Measurements from ENCODE around the gene LIMA1. TPM values are rescaled to one million over a fixed set of nuclear protein-coding genes. Genes with fewer than 3 reads are reported as not detected.

The LIMA1 gene
- total RNA-seq, 2 donors from 2014 or later = 48.8 to 53.4 TPM

GRCh38 chr12:50265770-50266524, 17.4 kb downstream of the LIMA1 start:
- no peak for TF ChIP-seq CTCF (IDR thresholded peaks at IDR 0.05)
- TF ChIP-seq POLR2A (IDR thresholded peaks at IDR 0.05) = no peak
- DNase-seq (no peak), ATAC-seq (no peak)
- H3K9me3 ChIP-seq = no peaks in the 10 kb centered on the region
- no peaks in the 10 kb centered on the region for H3K27me3 ChIP-seq
- no peaks in the 10 kb centered on the region for H3K36me3 ChIP-seq (replicated peaks in 1 of 2; ENCODE audit: insufficient read depth in 1 of 2, low read depth in 2 of 2)
- no peak overlapping the region for H3K27ac ChIP-seq
- intact Hi-C loops (cut with DNase I) = no loop called here
- H3K4me3 ChIP-seq = no peak overlapping the region
- peaks cover 7% of the 10 kb centered on the region for H3K4me1 ChIP-seq
- WGBS, 2 donors = 67 to 100% methylated on average over 1 of the region's 1 CpG

DNA sequence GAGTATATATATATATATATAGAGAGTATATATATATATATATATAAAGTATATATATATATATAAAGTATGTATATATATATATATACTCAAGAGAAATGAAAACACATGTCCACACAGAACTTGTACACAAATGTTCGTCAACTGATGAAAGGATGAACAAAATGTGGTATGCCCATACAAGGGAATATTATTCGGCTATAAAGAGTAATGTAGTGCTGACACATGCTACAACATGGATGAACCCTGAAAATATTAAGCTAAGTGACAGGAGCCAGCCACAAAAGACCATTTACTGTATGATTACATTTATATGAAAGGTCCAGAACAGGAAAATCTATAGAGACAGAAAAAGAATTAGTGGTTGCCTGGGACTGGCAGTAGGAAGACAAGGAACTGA, 19.5 kb downstream of the LIMA1 start:
- no peaks in the 10 kb centered on the region for H3K9me3 ChIP-seq
- peaks cover 19% of the 10 kb centered on the region for H3K4me1 ChIP-seq
- intact Hi-C loops (cut with DNase I) = no loop called here
- H3K4me3 ChIP-seq = no peak overlapping the region
- H3K27ac ChIP-seq = no peak overlapping the region
- no peak for ATAC-seq
- WGBS, 2 donors = 96 to 100% methylated on average over 2 of the region's 2 CpGs
- DNase-seq = no peak
- H3K27me3 ChIP-seq = no peaks in the 10 kb centered on the region
- no peaks in the 10 kb centered on the region for H3K36me3 ChIP-seq (replicated peaks in 1 of 2; ENCODE audit: insufficient read depth in 1 of 2, low read depth in 2 of 2)
- no peak for TF ChIP-seq POLR2A (IDR thresholded peaks at IDR 0.05)
- TF ChIP-seq CTCF (IDR thresholded peaks at IDR 0.05) = no peak

DNA sequence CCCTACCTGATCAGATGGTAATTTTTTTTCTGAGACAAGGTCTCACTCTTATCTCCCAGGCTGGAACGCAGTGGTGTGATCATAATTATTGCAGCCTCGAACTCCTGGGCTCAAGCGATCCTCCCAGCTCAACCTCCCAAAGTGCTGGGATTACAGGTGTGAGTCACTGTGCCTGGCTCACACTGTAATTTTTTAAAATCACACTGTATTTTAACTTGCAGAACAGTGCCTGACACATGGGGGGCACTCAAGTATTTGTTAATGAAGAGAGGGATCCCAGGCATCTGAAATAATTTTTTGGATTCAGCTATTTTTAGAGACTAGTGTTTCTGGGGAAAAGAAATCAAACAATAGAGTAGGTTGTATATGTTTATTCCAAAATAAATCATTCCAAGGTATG, 21.7 kb downstream of the LIMA1 start:
- ATAC-seq = no peak
- intact Hi-C loops (cut with DNase I) = no loop called here

DNA sequence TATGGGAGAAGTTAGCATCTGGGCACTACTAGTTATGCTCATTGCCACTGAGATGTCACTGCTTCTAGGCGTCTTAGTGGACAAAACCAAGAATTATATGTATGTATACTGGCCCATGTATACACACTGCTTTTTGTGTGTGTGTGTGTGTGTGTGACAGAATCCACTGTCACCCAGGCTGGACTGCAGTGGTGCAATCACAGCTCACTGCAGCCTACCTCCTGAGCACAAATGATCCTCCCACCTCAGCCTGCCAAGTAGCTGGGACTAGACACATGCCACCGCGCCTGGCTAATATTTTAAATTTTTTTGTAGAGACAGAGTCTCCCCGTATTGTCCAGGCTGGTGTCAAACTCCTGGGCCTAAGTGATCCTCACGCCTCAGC, 25.2 kb downstream of the LIMA1 start:
- H3K4me1 ChIP-seq = peaks cover 53% of the 10 kb centered on the region
- 45 to 59% methylated on average over 5 of the region's 5 CpGs for WGBS, 2 donors

More for the DNA sequence above, 21.7 kb downstream of the LIMA1 start:
- WGBS, 2 donors = 74 to 78% methylated on average over 3 of the region's 3 CpGs
- Histone ChIP-seq H3K4me1 (peaks cover 34% of the 10 kb centered on the region), H3K27me3 (no peaks in the 10 kb centered on the region), H3K4me3 (no peak overlapping the region), H3K36me3 (replicated peaks in 1 of 2; ENCODE audit: insufficient read depth in 1 of 2, low read depth in 2 of 2) (no peaks in the 10 kb centered on the region), H3K27ac (no peak overlapping the region), H3K9me3 (no peaks in the 10 kb centered on the region)
- DNase-seq = no peak
- TF ChIP-seq CTCF (IDR thresholded peaks at IDR 0.05) (no peak), POLR2A (IDR thresholded peaks at IDR 0.05) (no peak)

More for the DNA sequence above, 25.2 kb downstream of the LIMA1 start:
- peak; percentile 32 for ATAC-seq
- Histone ChIP-seq H3K27me3 (no peaks in the 10 kb centered on the region), H3K27ac (peak overlapping the region in 2 of 4 donors; percentile 28 to 69), H3K9me3 (no peaks in the 10 kb centered on the region), H3K4me3 (no peak overlapping the region), H3K36me3 (replicated peaks in 1 of 2; ENCODE audit: insufficient read depth in 1 of 2, low read depth in 2 of 2) (no peaks in the 10 kb centered on the region)
- intact Hi-C loops (cut with DNase I) = no loop called here
- TF ChIP-seq POLR2A (IDR thresholded peaks at IDR 0.05) = no peak
- TF ChIP-seq CTCF (IDR thresholded peaks at IDR 0.05) = no peak
- DNase-seq = peak in 3 of 4 donors; percentile 29 to 37 (median 33)

All from body of pancreas (tissue), 4 donors.